Fibroblast of skin of abdomen (primary cell): Measurements from ENCODE around the gene OLA1.

Experiments used
- DNase-seq: peaks from one replicate; pipeline ENCODE4 v3.0.0-alpha.2; 2013

The OLA1 gene

DNA sequence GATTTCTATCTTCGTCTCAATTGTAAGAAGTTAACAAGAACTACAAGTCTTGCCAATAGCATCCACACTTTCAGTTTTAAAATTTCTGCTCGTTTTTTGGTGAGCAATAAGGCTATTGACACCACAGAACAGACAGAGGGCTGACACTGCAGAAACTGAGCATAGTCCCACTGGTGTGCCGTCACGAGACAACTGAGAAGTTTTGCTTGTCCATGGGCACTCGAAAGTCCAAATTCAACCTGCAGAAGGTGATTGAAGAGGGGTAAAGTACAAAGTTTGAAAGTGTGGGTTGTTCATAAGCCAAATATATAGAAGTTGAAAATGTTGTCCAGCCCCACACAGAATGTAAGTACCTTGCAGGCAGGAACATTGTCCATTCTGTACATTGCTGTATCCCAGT lies 219.4 kb downstream of the OLA1 start:
- no peak for DNase-seq

GRCh38 chr2:174027956-174028355 lies 220.4 kb downstream of the OLA1 start:
- DNase-seq: no peak

DNA sequence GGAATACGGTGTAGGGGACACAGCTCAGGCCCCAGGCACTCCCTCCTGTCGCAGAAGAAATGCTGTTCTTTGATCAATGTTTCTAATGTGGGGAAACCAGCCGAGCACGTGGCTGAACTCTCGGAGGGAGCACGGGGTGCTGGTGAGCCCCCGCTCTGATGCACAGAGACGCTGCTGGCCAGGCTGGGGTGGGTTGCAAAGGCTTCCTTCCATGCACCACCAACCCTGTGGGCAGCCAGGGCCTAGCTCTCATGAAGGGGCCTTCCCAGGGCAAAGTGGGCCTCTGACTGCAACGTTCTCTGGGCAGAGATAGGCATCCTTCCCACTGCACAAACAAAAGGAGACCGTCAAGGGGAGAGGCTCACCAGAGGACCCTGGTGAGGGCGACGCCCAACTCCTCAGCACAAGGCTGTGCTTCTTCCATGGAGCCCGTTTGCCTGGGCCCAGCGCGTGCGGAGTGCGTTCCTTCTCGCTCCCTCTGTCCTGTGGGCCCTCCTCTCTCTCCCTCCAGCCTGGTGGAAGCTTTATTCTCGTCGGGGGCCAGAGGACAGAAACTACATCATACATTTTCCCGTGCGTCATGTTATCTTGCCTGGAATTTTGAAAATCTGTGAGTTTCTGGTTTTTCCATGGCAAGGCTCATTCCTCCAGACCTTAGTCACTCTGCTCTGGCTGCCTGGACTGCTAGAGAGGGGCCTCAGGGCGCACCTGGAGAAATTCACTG lies 222.0 kb downstream of the OLA1 start:
- DNase-seq: peak; percentile 75

- peak; percentile 93 for DNase-seq
Measured at GRCh38 chr2:174025271-174026121, 222.8 kb downstream of the OLA1 start.

GRCh38 chr2:174024524-174025270 lies 223.6 kb downstream of the OLA1 start:
- peak; percentile 85 for DNase-seq

DNA sequence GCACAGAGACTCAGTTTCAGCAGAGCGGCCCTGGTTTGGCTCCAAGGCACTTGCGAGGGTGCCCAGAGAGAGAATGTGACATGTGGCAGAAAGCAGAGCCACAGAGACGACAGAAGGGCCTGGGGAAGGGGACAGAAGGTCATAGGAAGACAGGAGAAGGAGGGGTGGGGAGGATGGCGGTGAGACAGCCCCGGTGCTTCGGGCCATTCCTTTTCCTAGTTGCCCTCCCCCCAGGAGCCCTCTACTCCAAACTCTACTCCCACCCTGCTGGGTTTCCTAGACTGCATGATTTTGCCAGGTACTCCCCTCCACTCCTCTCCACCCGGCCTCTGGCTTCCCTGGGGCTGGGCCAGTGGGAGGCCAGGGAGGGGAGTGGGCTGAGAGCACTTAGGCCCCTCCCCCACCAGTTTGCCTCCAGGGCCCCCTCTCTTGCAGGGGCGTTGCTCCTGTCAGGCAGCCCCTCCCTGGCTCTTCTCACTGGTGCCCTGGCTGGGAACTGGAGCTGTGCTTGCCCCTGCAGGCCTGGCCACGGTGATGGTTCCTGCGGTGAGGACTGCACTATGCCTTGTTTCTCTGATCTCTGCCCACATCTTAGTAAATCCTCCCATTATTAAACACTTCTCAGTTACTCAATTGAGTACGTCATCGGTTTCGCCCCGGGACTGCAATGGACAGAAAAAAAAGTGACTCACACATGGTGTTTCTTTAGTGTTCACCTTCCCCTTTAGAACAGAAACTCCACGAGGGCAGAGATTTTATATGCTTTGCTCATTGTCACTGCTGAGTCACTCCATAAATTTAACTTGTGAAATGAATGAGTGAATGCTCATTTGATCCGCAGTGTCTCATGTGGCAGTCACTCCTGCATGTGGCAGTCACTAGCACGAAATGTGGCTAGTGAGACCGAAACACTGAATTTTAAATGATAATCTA lies 224.5 kb downstream of the OLA1 start:
- peak; percentile 86 for DNase-seq
